Measurements from ENCODE around the gene GPR42.
"Not testable (repeated sequence)": the region's sequence is repeated elsewhere in the genome, so short reads cannot be mapped to it uniquely, and the experiment has no call there.

Gene GPR42

GRCh38 chr19:35396240-35396885 lies 25.5 kb downstream of the GPR42 start:
- no peak for DNase-seq (ENCODE audit: low spot score)

- no peak for DNase-seq (ENCODE audit: low spot score)
Observed at GRCh38 chr19:35397064-35397463, 26.2 kb downstream of the GPR42 start.

- DNase-seq (ENCODE audit: low spot score), result no peak
Observed at GRCh38 chr19:35398570-35398969, 27.7 kb downstream of the GPR42 start.

- DNase-seq (ENCODE audit: low spot score), result no peak
Observed at GRCh38 chr19:35399231-35399630, 28.4 kb downstream of the GPR42 start.

- no peak for DNase-seq (ENCODE audit: low spot score)
Observed at GRCh38 chr19:35399948-35400772, 29.3 kb downstream of the GPR42 start.

GRCh38 chr19:35400773-35401100 lies 29.9 kb downstream of the GPR42 start:
- no peak for DNase-seq (ENCODE audit: low spot score)

GRCh38 chr19:35401416-35401815 lies 30.5 kb downstream of the GPR42 start:
- DNase-seq (ENCODE audit: low spot score), result not testable (repeated sequence)

- DNase-seq (ENCODE audit: low spot score), result no peak
Observed at GRCh38 chr19:35403116-35403760, 32.4 kb downstream of the GPR42 start.

GRCh38 chr19:35404879-35405622 lies 34.2 kb downstream of the GPR42 start:
- DNase-seq (ENCODE audit: low spot score), result no peak

- no peak for DNase-seq (ENCODE audit: low spot score)
Observed at GRCh38 chr19:35407619-35408018, 36.8 kb downstream of the GPR42 start.

GRCh38 chr19:35408284-35409171 lies 37.7 kb downstream of the GPR42 start:
- DNase-seq (ENCODE audit: low spot score), result no peak

- DNase-seq (ENCODE audit: low spot score), result no peak
Observed at GRCh38 chr19:35409191-35409590, 38.3 kb downstream of the GPR42 start.

GRCh38 chr19:35410487-35410886 lies 39.6 kb downstream of the GPR42 start:
- no peak for DNase-seq (ENCODE audit: low spot score)

- no peak for DNase-seq (ENCODE audit: low spot score)
Observed at GRCh38 chr19:35414442-35414841, 43.6 kb downstream of the GPR42 start.

- DNase-seq (ENCODE audit: low spot score), result no peak
Observed at GRCh38 chr19:35416331-35416730, 45.5 kb downstream of the GPR42 start.

GRCh38 chr19:35417278-35417677 lies 46.4 kb downstream of the GPR42 start:
- no peak for DNase-seq (ENCODE audit: low spot score)

GRCh38 chr19:35417713-35418534 lies 47.1 kb downstream of the GPR42 start:
- no peak for DNase-seq (ENCODE audit: low spot score)

- DNase-seq (ENCODE audit: low spot score), result no peak
Observed at GRCh38 chr19:35419046-35419445, 48.2 kb downstream of the GPR42 start.

GRCh38 chr19:35419805-35420204 lies 48.9 kb downstream of the GPR42 start:
- DNase-seq (ENCODE audit: low spot score), result no peak

GRCh38 chr19:35421362-35421761 lies 50.5 kb downstream of the GPR42 start:
- DNase-seq (ENCODE audit: low spot score), result no peak
